ENCODE results near the gene TEKT1. TPM values are rescaled to one million over a fixed set of nuclear protein-coding genes. Genes with fewer than 3 reads are reported as not detected.
"Not testable (repeated sequence)": the region's sequence is repeated elsewhere in the genome, so short reads cannot be mapped to it uniquely, and the experiment has no call there.

Gene TEKT1
- total RNA-seq, 6 donors from 2014 or later = 0.54 to 25.6 (median 4.6) TPM

DNA sequence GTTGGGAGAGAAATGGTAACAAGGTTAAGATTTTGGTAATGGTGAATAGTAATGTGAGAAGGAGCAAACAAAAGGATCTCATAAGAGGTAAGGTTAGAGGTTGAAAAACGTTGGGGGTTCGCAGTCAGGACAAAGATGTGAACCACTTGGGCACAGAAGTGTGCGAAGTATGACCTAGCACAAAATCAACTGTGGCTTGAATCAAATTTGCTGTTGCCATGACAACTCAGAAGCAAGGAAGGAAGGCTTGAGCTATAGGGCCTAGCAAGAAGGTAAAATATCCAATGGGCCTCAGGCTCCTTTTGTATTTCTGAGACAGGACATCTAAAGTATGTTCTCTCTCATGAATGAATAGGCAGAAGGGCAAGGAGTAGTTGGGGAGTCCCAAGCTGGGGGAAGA lies 24.5 kb upstream of the TEKT1 start:
- Histone ChIP-seq H3K4me1 (no peaks in the 10 kb centered on the region), H3K27ac (no peak overlapping the region), H3K4me3 (no peak overlapping the region), H3K36me3 (no peaks in the 10 kb centered on the region), H3K27me3 (no peaks in the 10 kb centered on the region), H3K9me3 (no peaks in the 10 kb centered on the region)
- ATAC-seq (ENCODE audit: low FRiP score in 2 of 2) (no peak), DNase-seq (no peak)
- no peak for TF ChIP-seq EP300 (IDR thresholded peaks at IDR 0.05)
- TF ChIP-seq POLR2A (IDR thresholded peaks at IDR 0.05) = no peak
- TF ChIP-seq POLR2AphosphoS5 (IDR thresholded peaks at IDR 0.05) = no peak
- no peak for TF ChIP-seq CTCF (IDR thresholded peaks at IDR 0.05)
- WGBS, 2 donors = 58 to 64% methylated on average over 3 of the region's 3 CpGs

DNA sequence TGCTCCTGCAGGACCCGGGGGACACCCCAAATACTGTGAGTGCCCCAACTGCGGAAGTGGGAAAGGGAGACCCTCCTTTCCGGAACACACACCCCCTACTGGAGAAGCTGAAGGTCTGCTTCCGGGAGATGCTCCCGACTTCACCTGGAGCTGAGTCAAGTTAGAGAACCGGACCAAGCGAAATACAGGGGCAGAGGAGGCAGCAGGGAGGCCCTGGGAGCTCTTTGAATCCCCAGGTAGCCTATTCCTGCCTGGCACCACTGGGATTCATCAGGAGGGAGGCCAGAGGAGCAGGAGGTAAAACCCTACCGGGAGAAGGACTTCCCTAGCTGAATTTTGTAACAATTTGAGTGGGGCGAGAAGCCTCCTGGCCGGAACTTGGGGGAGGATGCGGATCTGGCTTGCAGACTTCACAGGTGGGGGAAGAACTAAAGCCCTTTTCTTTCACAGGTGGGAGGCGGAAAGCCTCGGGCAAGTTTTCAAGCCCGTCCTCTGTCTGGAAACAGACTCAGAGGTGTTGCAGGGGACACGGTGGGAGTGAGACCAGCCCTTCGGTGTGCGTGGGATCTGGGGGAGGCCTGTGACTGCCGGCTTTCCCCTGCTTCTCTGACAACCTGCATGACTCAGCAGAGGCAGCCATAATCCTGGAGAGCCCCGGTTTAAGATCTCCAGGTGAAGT lies 22.4 kb upstream of the TEKT1 start:
- H3K9me3 ChIP-seq = no peaks in the 10 kb centered on the region
- WGBS, 2 donors = 33 to 37% methylated on average over 13 to 19 of the region's 19 CpGs
- ATAC-seq (ENCODE audit: low FRiP score in 2 of 2) = peak in 1 of 2 donors; percentile 49
- TF ChIP-seq POLR2A (IDR thresholded peaks at IDR 0.05) = no peak
- TF ChIP-seq CTCF (IDR thresholded peaks at IDR 0.05) = peak in 1 of 6 experiments; percentile 24
- no peak for TF ChIP-seq EP300 (IDR thresholded peaks at IDR 0.05)
- no peak for TF ChIP-seq POLR2AphosphoS5 (IDR thresholded peaks at IDR 0.05)
- peak overlapping the region in 1 of 4 donors; percentile 7 for H3K27ac ChIP-seq
- H3K36me3 ChIP-seq = no peaks in the 10 kb centered on the region
- H3K4me1 ChIP-seq = peaks cover 0 to under 1% (median 0%) of the 10 kb centered on the region in 4 donors
- H3K4me3 ChIP-seq = peak overlapping the region in 2 of 4 donors; percentile 21 to 30
- H3K27me3 ChIP-seq = no peaks in the 10 kb centered on the region
- DNase-seq = peak in 1 of 2 donors; percentile 23

- not testable (repeated sequence) for H3K27me3 ChIP-seq; H3K36me3 ChIP-seq; H3K4me3 ChIP-seq; ATAC-seq (ENCODE audit: low FRiP score in 2 of 2); H3K27ac ChIP-seq; H3K4me1 ChIP-seq; H3K9me3 ChIP-seq
- peak in 1 of 2 donors; percentile 34 for DNase-seq
- whole genome bisulfite sequencing, 2 donors = 14 to 60% methylated on average over 5 to 7 of the region's 7 CpGs
These were observed 17.1 kb upstream of the TEKT1 start for GRCh38 chr17:6848545-6849179.

GRCh38 chr17:6846138-6846537 lies 14.6 kb upstream of the TEKT1 start:
- H3K4me3 ChIP-seq; DNase-seq; H3K27ac ChIP-seq; H3K4me1 ChIP-seq; ATAC-seq (ENCODE audit: low FRiP score in 2 of 2); H3K36me3 ChIP-seq; H3K9me3 ChIP-seq; H3K27me3 ChIP-seq: not testable (repeated sequence)
- WGBS, 2 donors = 37 to 42% methylated on average over 6 of the region's 6 CpGs

DNA sequence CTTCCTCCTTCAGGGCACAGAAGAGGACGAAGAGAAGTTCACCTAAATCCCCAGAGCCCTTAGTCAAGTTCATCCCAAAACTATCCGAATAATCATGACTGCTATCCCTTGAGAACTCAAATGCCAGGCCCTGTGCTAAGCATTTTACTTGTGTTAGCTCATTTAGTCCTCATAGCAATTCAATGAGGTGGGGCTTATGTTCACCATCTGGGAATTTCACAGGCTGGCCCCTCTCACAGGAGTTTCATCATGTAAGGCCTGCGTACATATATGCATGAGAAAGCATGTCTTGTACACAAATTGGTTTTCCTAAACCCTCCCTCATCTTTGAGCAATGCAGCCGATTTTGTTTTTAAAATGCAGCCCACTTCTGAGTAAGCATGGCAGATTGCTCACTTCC lies 12.9 kb upstream of the TEKT1 start:
- not testable (repeated sequence) for DNase-seq; H3K27me3 ChIP-seq; H3K9me3 ChIP-seq; H3K36me3 ChIP-seq; H3K27ac ChIP-seq; H3K4me1 ChIP-seq; ATAC-seq (ENCODE audit: low FRiP score in 2 of 2); H3K4me3 ChIP-seq
- WGBS, 2 donors = 49 to 67% methylated on average over 4 of the region's 4 CpGs

DNA sequence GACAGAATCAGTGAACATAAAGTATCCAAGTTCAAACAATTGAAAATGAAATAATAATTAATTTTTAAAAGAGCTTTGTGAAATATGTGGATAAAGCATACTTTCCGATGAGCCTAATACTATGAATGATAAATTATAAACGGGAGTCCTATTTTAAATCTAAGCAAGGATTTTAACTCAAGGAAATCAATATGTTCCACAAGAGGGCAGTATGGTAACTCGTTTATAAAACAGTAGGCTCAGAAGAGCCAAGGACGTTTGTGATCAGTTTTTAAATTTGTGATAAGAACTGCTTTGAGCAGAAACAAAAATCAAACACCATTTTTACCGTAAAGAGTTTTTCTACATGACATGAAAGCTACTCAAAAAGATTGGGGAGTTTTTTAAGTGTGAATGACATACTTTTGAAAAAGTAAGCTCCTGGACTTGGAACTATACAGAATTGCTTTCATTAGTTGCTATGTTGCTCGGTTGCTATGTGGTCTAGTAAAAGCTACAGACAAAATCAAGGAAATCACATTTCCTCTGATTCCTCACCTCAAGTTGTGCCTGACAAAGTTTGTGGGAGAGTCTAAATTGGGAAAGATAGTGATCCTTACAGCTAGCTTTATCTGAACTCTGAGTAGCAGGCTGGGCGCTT lies 11.8 kb upstream of the TEKT1 start:
- no peak overlapping the region for H3K27ac ChIP-seq
- H3K9me3 ChIP-seq = no peaks in the 10 kb centered on the region
- no peaks in the 10 kb centered on the region for H3K4me1 ChIP-seq
- H3K27me3 ChIP-seq = no peaks in the 10 kb centered on the region
- ATAC-seq (ENCODE audit: low FRiP score in 2 of 2) = peak in 1 of 2 donors; percentile 45
- DNase-seq = no peak
- TF ChIP-seq EP300 (IDR thresholded peaks at IDR 0.05) (no peak), POLR2AphosphoS5 (IDR thresholded peaks at IDR 0.05) (no peak), POLR2A (IDR thresholded peaks at IDR 0.05) (no peak), CTCF (IDR thresholded peaks at IDR 0.05) (peak; percentile 23 to 49 (median 44))
- 17 to 20% methylated on average over 7 of the region's 7 CpGs for WGBS, 2 donors
- H3K4me3 ChIP-seq = no peak overlapping the region
- H3K36me3 ChIP-seq = no peaks in the 10 kb centered on the region

- 41 to 53% methylated on average over 8 of the region's 14 CpGs for WGBS, 2 donors
- DNase-seq; ATAC-seq (ENCODE audit: low FRiP score in 2 of 2); H3K4me1 ChIP-seq; H3K9me3 ChIP-seq; H3K27ac ChIP-seq; H3K36me3 ChIP-seq; H3K27me3 ChIP-seq; H3K4me3 ChIP-seq: not testable (repeated sequence)
These were observed 10.2 kb upstream of the TEKT1 start for GRCh38 chr17:6841769-6842168.
